ENCODE results near the gene MECR. TPM values are rescaled to one million over a fixed set of nuclear protein-coding genes. Genes with fewer than 3 reads are reported as not detected.

Gene MECR
- total RNA-seq, 1 donor from 2014 or later = 16.9 TPM

DNA sequence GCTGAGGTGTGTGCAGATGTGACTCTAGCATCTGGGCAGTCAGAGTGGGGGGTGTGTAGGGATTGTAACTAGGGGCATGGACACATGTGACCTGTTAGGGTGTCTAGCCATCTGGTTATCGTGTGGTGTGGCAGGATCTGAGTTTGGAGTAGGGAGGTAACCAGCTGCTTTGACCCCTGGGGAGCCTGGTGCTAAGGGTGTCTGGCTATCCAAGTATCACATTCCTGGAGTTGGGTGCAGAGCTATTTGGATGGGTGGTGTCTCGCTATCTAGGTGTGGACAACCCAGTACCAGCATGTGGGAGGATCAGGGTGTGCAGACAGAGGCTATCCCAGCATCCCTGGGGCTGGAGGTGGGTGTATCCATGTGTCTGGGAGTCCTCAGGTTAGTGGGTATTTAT lies 10.3 kb upstream of the MECR start:
- Histone ChIP-seq H3K4me1 (peaks cover 32% of the 10 kb centered on the region), H3K27ac (no peak overlapping the region), H3K4me3 (no peak overlapping the region), H3K36me3 (no peaks in the 10 kb centered on the region), H3K9me3 (no peaks in the 10 kb centered on the region), H3K27me3 (no peaks in the 10 kb centered on the region)
- no peak for DNase-seq (ENCODE audit: extremely low spot score in 2 of 2)
- TF ChIP-seq POLR2AphosphoS5 (IDR thresholded peaks at IDR 0.05; ENCODE audit: insufficient read depth in 1 of 2, low read depth in 1 of 2) = no peak
- intact Hi-C loops (cut with DNase I) = loop anchor here (2.0 kb wide), 1 partner anchor 1140 kb away; no protein-coding TSS in a partner anchor

DNA sequence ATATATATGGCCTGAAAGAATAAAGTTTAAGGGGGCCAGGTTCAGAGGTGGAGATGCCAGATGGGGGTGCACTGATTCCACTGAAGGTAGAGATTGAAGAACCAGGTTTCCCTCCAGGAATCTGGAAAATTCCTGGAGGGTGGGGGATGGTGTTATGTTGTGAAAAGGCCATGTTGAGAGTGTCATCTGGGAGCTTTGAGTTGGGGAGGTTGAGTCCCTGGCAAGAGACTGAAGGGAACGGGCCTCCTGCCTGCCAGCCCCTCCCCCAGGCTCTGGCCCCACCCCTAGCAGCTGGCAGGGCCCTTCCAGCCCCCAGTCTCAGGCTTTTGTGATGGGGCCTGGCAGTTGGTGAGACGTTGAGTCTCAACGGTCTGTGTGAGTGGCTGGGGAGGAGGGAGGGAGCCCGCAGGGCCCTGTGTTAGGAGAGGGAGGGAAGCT lies 9.7 kb upstream of the MECR start:
- no peaks in the 10 kb centered on the region for H3K36me3 ChIP-seq
- H3K27ac ChIP-seq = no peak overlapping the region
- H3K9me3 ChIP-seq = no peaks in the 10 kb centered on the region
- no peaks in the 10 kb centered on the region for H3K27me3 ChIP-seq
- no peak for DNase-seq (ENCODE audit: extremely low spot score in 2 of 2)
- intact Hi-C loops (cut with DNase I) = loop anchor here (2.0 kb wide), 1 partner anchor 1140 kb away; no protein-coding TSS in a partner anchor
- H3K4me1 ChIP-seq = peaks cover 35% of the 10 kb centered on the region
- no peak overlapping the region for H3K4me3 ChIP-seq
- TF ChIP-seq POLR2AphosphoS5 (IDR thresholded peaks at IDR 0.05; ENCODE audit: insufficient read depth in 1 of 2, low read depth in 1 of 2) (no peak), POLR2A (IDR thresholded peaks at IDR 0.05) (no peak)
- TF ChIP-seq, protein P1, sequence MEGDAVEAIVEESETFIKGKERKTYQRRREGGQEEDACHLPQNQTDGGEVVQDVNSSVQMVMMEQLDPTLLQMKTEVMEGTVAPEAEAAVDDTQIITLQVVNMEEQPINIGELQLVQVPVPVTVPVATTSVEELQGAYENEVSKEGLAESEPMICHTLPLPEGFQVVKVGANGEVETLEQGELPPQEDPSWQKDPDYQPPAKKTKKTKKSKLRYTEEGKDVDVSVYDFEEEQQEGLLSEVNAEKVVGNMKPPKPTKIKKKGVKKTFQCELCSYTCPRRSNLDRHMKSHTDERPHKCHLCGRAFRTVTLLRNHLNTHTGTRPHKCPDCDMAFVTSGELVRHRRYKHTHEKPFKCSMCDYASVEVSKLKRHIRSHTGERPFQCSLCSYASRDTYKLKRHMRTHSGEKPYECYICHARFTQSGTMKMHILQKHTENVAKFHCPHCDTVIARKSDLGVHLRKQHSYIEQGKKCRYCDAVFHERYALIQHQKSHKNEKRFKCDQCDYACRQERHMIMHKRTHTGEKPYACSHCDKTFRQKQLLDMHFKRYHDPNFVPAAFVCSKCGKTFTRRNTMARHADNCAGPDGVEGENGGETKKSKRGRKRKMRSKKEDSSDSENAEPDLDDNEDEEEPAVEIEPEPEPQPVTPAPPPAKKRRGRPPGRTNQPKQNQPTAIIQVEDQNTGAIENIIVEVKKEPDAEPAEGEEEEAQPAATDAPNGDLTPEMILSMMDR (IDR thresholded peaks at IDR 0.05) = no peak

DNA sequence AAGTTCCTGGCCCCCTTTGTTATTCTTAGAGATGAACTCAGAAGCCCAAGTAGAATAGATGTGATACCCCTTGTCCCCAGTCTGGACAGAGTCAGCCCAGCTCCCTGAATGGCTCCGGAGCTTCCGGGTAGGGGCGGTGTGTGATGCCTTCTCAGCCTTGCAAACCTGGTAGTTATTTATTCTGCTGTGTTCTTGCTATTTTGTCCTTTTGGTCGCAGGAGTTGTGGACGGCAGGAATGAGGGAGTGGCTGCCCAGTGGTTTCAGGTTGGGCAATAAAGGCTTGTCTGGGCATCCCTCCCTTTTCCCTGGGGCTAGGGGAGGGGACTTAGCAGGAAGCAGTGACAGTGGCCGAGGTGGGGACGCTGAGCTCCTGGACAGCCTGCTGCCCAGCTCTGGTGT lies 8.4 kb upstream of the MECR start:
- TF ChIP-seq POLR2AphosphoS5 (IDR thresholded peaks at IDR 0.05; ENCODE audit: insufficient read depth in 1 of 2, low read depth in 1 of 2) = no peak
- no peak for TF ChIP-seq POLR2A (IDR thresholded peaks at IDR 0.05)
- TF ChIP-seq, protein P1 (IDR thresholded peaks at IDR 0.05) = no peak
- Histone ChIP-seq H3K4me3 (peak overlapping the region; percentile 78 to 83), H3K36me3 (no peaks in the 10 kb centered on the region), H3K27ac (peak overlapping the region; percentile 73), H3K9me3 (no peaks in the 10 kb centered on the region), H3K27me3 (no peaks in the 10 kb centered on the region), H3K4me1 (peaks cover 35% of the 10 kb centered on the region)
- no peak for DNase-seq (ENCODE audit: extremely low spot score in 2 of 2)
- intact Hi-C loops (cut with DNase I) = loop anchor here (5.0 kb wide), 1 partner anchor 1468 kb away; no protein-coding TSS in a partner anchor

DNA sequence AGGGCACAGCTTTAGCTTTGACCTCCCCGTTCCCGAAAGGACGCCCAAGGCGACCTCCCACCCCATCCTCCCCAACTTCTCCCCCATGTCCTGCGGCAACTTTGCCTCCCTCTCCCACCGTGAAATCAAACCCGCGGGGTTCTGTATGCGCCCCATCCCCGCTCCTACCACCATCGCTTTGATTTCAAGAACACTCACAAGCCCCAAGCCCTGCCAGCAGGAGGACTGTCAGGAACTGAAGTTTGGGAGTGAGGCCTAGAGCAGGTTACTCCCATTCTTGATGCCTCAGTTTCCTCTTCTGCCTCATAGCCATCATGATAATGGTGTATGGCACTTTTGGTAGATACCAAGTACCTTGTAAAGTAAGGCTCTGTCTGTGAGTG lies 7.9 kb upstream of the MECR start:
- intact Hi-C loops (cut with DNase I) = loop anchor here (5.0 kb wide), 1 partner anchor 1469 kb away; no protein-coding TSS in a partner anchor
- Histone ChIP-seq H3K27me3 (no peaks in the 10 kb centered on the region), H3K36me3 (no peaks in the 10 kb centered on the region), H3K9me3 (no peaks in the 10 kb centered on the region), H3K27ac (peak overlapping the region; percentile 73), H3K4me1 (peaks cover 30% of the 10 kb centered on the region), H3K4me3 (peak overlapping the region; percentile 78 to 83)
- no peak for DNase-seq (ENCODE audit: extremely low spot score in 2 of 2)
- TF ChIP-seq POLR2A (IDR thresholded peaks at IDR 0.05) = no peak

DNA sequence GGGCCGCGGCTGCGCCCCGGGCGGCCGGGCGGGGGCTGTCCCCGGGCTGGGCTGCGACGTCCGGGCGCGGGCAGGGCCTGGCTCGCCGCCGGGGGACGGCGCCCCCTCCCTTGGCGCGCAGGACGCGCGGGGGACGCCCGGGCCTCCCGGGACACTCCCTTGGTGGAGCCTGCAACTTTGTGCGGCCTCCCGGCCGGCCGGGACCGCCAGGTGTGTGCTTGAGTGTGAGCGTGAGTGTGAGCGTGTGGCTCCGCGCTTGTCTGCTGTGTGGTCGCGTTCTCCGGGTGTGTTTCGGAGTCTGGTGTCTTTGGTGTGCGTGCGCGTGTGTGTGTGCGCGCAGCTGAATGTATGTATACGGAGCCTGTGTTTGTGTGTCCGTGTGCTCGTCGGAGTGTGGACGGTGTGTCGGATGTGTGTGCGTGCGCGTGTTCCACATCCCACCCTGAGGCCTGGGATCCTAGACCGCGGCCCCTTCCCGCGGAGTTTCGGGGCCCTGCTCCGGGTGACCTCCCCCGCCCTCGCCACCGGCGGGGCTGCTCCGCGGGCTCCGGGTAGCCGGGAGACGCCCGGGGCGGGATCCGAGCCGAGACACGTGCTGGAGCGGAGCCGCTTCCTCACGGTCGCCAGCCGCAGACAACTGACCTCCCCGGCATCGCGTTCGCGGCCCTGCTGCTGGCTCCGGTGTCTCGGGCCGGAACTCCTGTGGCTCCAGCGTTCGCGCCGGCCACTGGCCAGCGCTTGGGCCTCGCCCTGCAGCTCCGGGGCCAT lies 7.3 kb upstream of the MECR start:
- no peak for DNase-seq (ENCODE audit: extremely low spot score in 2 of 2)
- intact Hi-C loops (cut with DNase I) = loop anchor here (5.0 kb wide), 1 partner anchor 1469 kb away; no protein-coding TSS in a partner anchor
- no peaks in the 10 kb centered on the region for H3K9me3 ChIP-seq
- no peaks in the 10 kb centered on the region for H3K36me3 ChIP-seq
- peak overlapping the region; percentile 73 for H3K27ac ChIP-seq
- peak overlapping the region; percentile 78 to 83 for H3K4me3 ChIP-seq
- H3K27me3 ChIP-seq = no peaks in the 10 kb centered on the region
- TF ChIP-seq, protein P1 (IDR thresholded peaks at IDR 0.05) = no peak
- TF ChIP-seq POLR2AphosphoS5 (IDR thresholded peaks at IDR 0.05; ENCODE audit: insufficient read depth in 1 of 2, low read depth in 1 of 2) = peak in 1 of 2 donors; percentile 53
- TF ChIP-seq POLR2A (IDR thresholded peaks at IDR 0.05) = no peak
- peaks cover 24% of the 10 kb centered on the region for H3K4me1 ChIP-seq

Measured in vagina (tissue), 2 donors.